Parathyroid adenoma (tissue), 2 donors: ENCODE results near the gene ABHD17B.

ENCODE experiments used
- H2AFZ ChIP-seq: fragments of 300-600 bp; sonication (generic); one replicate; pipeline ENCODE4 v1.7.0; 2017; ENCODE audit warnings: antibody characterized with exemption, mild to moderate bottlenecking
- H3K27ac ChIP-seq: fragments of 300-600 bp; sonication (generic); one replicate; pipeline ENCODE4 v1.7.0; 2017
- H3K27me3 ChIP-seq: fragments of 300-600 bp; sonication (generic); one replicate; pipeline ENCODE4 v1.7.0; 2017; ENCODE audit warnings: low read length; ENCODE audit not compliant: control insufficient read depth, insufficient read depth
- H3K36me3 ChIP-seq: fragments of 300-600 bp; sonication (generic); one replicate; pipeline ENCODE4 v1.7.0; 2017; ENCODE audit warnings: low read length; ENCODE audit not compliant: control insufficient read depth, insufficient read depth
- H3K4me1 ChIP-seq: fragments of 300-600 bp; sonication (generic); one replicate; pipeline ENCODE4 v1.7.0; 2017; ENCODE audit warnings: control low read depth
- H3K4me2 ChIP-seq: fragments of 300-600 bp; sonication (generic); one replicate; pipeline ENCODE4 v1.7.0; 2017; ENCODE audit warnings: low read length
- H3K4me3 ChIP-seq: fragments of 300-600 bp; sonication (generic); one replicate; pipeline ENCODE4 v1.7.0; 2017; ENCODE audit warnings: low read depth, low read length
- H3K79me2 ChIP-seq: fragments of 300-600 bp; sonication (generic); one replicate; pipeline ENCODE4 v1.7.0; 2017; ENCODE audit warnings: control low read depth
- H3K9ac ChIP-seq: fragments of 300-600 bp; sonication (generic); one replicate; pipeline ENCODE4 v1.7.0; 2017; ENCODE audit warnings: mild to moderate bottlenecking
- H3K9me3 ChIP-seq: fragments of 300-600 bp; sonication (generic); one replicate; pipeline ENCODE4 v1.7.0; 2017; ENCODE audit warnings: low read length; ENCODE audit not compliant: control insufficient read depth
- CTCF ChIP-seq: fragments of 300-600 bp; sonication (generic); IDR thresholded peaks from one replicate; pipeline ENCODE4 v1.7.0; 2017; ENCODE audit warnings: antibody characterized with exemption, mild to moderate bottlenecking
- donor health status: primary hyperparathyroidism.

Gene ABHD17B

DNA sequence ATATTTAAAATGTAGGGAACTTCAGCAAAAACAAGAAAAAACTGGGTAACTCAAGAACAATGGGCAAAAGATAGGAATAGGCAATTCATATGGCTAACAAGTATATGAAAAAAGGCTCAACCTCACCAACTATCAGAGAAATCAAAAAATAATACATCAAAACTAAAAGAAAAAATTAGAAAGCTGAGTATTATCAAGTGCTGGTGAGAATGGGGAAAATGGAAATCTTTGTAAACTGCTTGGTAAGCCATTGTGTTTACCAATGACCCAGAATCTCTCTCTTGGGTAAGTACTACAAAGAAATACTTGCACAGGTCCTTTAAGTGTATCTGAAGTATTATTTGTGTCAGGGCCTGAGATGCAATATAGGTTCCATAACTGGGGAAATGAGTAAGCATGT, 27.0 kb downstream of the ABHD17B start:
- H3K27me3 ChIP-seq: no peaks in the 10 kb centered on the region
- H3K9me3 ChIP-seq: no peaks in the 10 kb centered on the region
- no peak overlapping the region for H2AFZ ChIP-seq
- H3K4me2 ChIP-seq: no peak overlapping the region
- H3K79me2 ChIP-seq: peaks cover 13% of the 10 kb centered on the region
- H3K9ac ChIP-seq: no peak overlapping the region
- H3K4me3 ChIP-seq: no peak overlapping the region
- no peaks in the 10 kb centered on the region for H3K4me1 ChIP-seq
- H3K27ac ChIP-seq: no peak overlapping the region
- no peaks in the 10 kb centered on the region for H3K36me3 ChIP-seq
- no peak for TF ChIP-seq CTCF

GRCh38 chr9:71879644-71880174, 31.3 kb downstream of the ABHD17B start:
- Histone ChIP-seq H3K4me2 (no peak overlapping the region), H3K4me3 (no peak overlapping the region), H3K4me1 (no peaks in the 10 kb centered on the region), H3K36me3 (no peaks in the 10 kb centered on the region), H3K9me3 (no peaks in the 10 kb centered on the region), H3K27ac (no peak overlapping the region), H3K9ac (no peak overlapping the region), H3K79me2 (peaks cover 20% of the 10 kb centered on the region), H2AFZ (no peak overlapping the region), H3K27me3 (no peaks in the 10 kb centered on the region)
- no peak for TF ChIP-seq CTCF

DNA sequence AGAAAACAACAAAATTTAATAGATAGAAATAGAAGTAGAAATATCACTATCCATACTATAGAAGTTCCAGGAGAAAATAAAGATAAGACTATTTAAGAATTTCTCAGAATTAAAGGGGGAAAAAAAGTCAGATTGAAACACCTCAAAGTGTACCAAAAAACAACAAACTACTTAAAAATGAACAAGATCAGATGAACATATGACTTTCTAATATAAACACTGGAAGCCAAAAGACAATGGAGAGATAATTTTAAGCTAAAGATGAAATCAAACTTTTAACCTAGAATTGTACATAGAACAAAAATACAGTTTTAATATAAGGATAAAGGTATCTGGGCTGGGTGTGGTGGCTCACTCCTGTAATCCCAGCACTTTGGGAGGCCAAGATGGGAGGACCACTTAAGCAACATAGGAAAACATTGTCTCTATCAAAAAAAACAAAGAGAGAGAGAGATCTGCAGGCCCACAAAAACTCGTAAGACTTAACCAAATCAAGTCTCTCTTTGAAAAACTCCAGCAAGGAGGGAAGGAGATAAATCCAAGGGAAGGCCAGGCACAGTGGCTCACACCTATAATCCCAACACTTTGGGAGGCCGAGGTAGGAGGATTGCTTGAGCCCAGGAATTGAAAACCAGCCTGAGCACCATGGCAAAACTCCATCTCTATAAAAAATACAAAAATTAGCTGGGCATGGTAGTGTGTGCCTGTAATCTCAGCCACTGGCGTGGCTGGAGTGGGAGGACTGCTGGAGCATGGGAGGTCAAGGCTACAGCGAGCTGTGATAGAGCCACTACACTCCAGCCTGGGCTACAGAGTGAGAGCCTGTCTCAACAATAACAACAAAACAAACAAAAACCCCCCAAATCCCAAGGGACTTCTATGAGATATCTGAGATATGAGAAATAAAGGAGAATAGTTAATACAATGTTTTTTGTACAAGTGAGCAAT, 32.4 kb downstream of the ABHD17B start:
- Histone ChIP-seq H3K27me3 (no peaks in the 10 kb centered on the region), H2AFZ (no peak overlapping the region), H3K4me3 (no peak overlapping the region), H3K36me3 (no peaks in the 10 kb centered on the region), H3K9me3 (no peaks in the 10 kb centered on the region), H3K9ac (no peak overlapping the region), H3K4me1 (no peaks in the 10 kb centered on the region), H3K27ac (no peak overlapping the region), H3K4me2 (no peak overlapping the region), H3K79me2 (peaks cover 17% of the 10 kb centered on the region)
- no peak for TF ChIP-seq CTCF

- Histone ChIP-seq H3K4me3 (no peak overlapping the region), H3K9me3 (no peaks in the 10 kb centered on the region), H3K36me3 (no peaks in the 10 kb centered on the region), H3K4me2 (no peak overlapping the region), H3K79me2 (peaks cover 11% of the 10 kb centered on the region), H3K27ac (no peak overlapping the region), H2AFZ (no peak overlapping the region), H3K27me3 (no peaks in the 10 kb centered on the region), H3K4me1 (no peaks in the 10 kb centered on the region), H3K9ac (no peak overlapping the region)
- TF ChIP-seq CTCF: no peak
Measured at GRCh38 chr9:71876829-71877228, 34.2 kb downstream of the ABHD17B start.
